Stimulated activated CD4-positive, alpha-beta T cell treated with anti-CD3 and anti-CD28 coated beads, Interleukin-15, amount 100 ng/mL, for 48 hours (primary cell): ENCODE results near the gene HMGB4.

Experiments
- DNase-seq, 2 donors: peaks; one replicate each; pipeline ENCODE4 v3.0.0-alpha.2; 2020; ENCODE audit warnings: low read depth in 2 of 2

HMGB4 gene

GRCh38 chr1:33863779-33864178, at the start of gene HMGB4:
Gene HMGB4, plus strand, starts transcription at chr1:33864079. Its CDS starts 113 bp downstream, at chr1:33864192.
- DNase-seq: no peak

GRCh38 chr1:33814166-33814565, 49.7 kb upstream of the HMGB4 start:
- DNase-seq: no peak

- no peak for DNase-seq
Observed at GRCh38 chr1:33815061-33815460, 48.8 kb upstream of the HMGB4 start.

- no peak for DNase-seq
Observed at GRCh38 chr1:33818071-33818470, 45.8 kb upstream of the HMGB4 start.

GRCh38 chr1:33819290-33819912, 44.5 kb upstream of the HMGB4 start:
- no peak for DNase-seq

- DNase-seq: no peak
Observed at GRCh38 chr1:33819913-33820311, 44.0 kb upstream of the HMGB4 start.

GRCh38 chr1:33820804-33821203, 43.1 kb upstream of the HMGB4 start:
- DNase-seq: no peak

GRCh38 chr1:33821291-33821690, 42.6 kb upstream of the HMGB4 start:
- no peak for DNase-seq

- no peak for DNase-seq
Observed at GRCh38 chr1:33822396-33822795, 41.5 kb upstream of the HMGB4 start.

GRCh38 chr1:33823401-33823800, 40.5 kb upstream of the HMGB4 start:
- no peak for DNase-seq

GRCh38 chr1:33823830-33824229, 40.0 kb upstream of the HMGB4 start:
- DNase-seq: no peak

- no peak for DNase-seq
Observed at GRCh38 chr1:33824321-33824720, 39.6 kb upstream of the HMGB4 start.

- no peak for DNase-seq
Observed at GRCh38 chr1:33824971-33825370, 38.9 kb upstream of the HMGB4 start.

- no peak for DNase-seq
Observed at GRCh38 chr1:33825506-33825905, 38.4 kb upstream of the HMGB4 start.

GRCh38 chr1:33826311-33826710, 37.6 kb upstream of the HMGB4 start:
- DNase-seq: no peak

GRCh38 chr1:33826711-33827110, 37.2 kb upstream of the HMGB4 start:
- DNase-seq: no peak

GRCh38 chr1:33828059-33828458, 35.8 kb upstream of the HMGB4 start:
- DNase-seq: no peak

GRCh38 chr1:33828654-33829053, 35.2 kb upstream of the HMGB4 start:
- DNase-seq: no peak

GRCh38 chr1:33836911-33837310, 27.0 kb upstream of the HMGB4 start:
- no peak for DNase-seq

- DNase-seq: no peak
Observed at GRCh38 chr1:33837635-33838034, 26.2 kb upstream of the HMGB4 start.

GRCh38 chr1:33841494-33841893, 22.4 kb upstream of the HMGB4 start:
- no peak for DNase-seq

- no peak for DNase-seq
Observed at GRCh38 chr1:33842348-33842747, 21.5 kb upstream of the HMGB4 start.

- DNase-seq: no peak
Observed at GRCh38 chr1:33844166-33844565, 19.7 kb upstream of the HMGB4 start.

- no peak for DNase-seq
Observed at GRCh38 chr1:33846861-33847260, 17.0 kb upstream of the HMGB4 start.
